Lung (tissue), 12 donors: Measurements from ENCODE around the gene ANKRD33B. TPM values are rescaled to one million over a fixed set of nuclear protein-coding genes. Genes with fewer than 3 reads are reported as not detected.
"Not testable (repeated sequence)": the region's sequence is repeated elsewhere in the genome, so short reads cannot be mapped to it uniquely, and the experiment has no call there.

Experiments
- ATAC-seq: fragments of 200-7000 bp; cut with Tn5 transposase; one replicate; pipeline ENCODE4 v1.9.1; 2020; ENCODE audit warnings: moderate number of reproducible peaks; ENCODE audit not compliant: insufficient read depth, low FRiP score
- DNase-seq, 3 donors: peaks; one replicate each; pipeline ENCODE4 v3.0.0-alpha.2; 2013 to 2017
- H3K27ac ChIP-seq, 2 donors: one replicate each; pipeline ENCODE4 v1.5.1; 2013; ENCODE audit warnings: mild to moderate bottlenecking in 2 of 2, moderate library complexity in 2 of 2, control low read depth in 1 of 2, inconsistent platforms in 1 of 2, low read depth in 1 of 2, low read length in 1 of 2
- H3K27me3 ChIP-seq, 3 donors: one replicate each; pipeline ENCODE4 v1.5.1; 2013; ENCODE audit warnings: low read length in 2 of 3; ENCODE audit not compliant: control insufficient read depth in 3 of 3, insufficient read depth in 3 of 3
- H3K36me3 ChIP-seq, 4 donors: one replicate each; pipeline ENCODE4 v1.5.1; 2013; ENCODE audit warnings: low read length in 4 of 4, mild to moderate bottlenecking in 1 of 4, moderate library complexity in 1 of 4; ENCODE audit not compliant: control insufficient read depth in 4 of 4, insufficient read depth in 4 of 4
- H3K4me1 ChIP-seq, 5 donors: one replicate each; pipeline ENCODE4 v1.5.1; 2013; ENCODE audit warnings: low read length in 5 of 5, mild to moderate bottlenecking in 2 of 5, moderate library complexity in 1 of 5; ENCODE audit not compliant: control insufficient read depth in 5 of 5, insufficient read depth in 5 of 5
- H3K4me3 ChIP-seq: one replicate; pipeline ENCODE4 v1.5.1; 2013; ENCODE audit warnings: mild to moderate bottlenecking, control low read depth, moderate library complexity
- H3K9ac ChIP-seq, 2 donors: one replicate each; pipeline ENCODE4 v1.5.1; 2013; ENCODE audit warnings: low read length in 2 of 2, control low read depth in 1 of 2; ENCODE audit not compliant: insufficient read depth in 1 of 2
- H3K9me3 ChIP-seq, 4 donors: one replicate each; pipeline ENCODE4 v1.5.1; 2013; ENCODE audit warnings: low read length in 3 of 4, mild to moderate bottlenecking in 1 of 4, moderate library complexity in 1 of 4; ENCODE audit not compliant: control insufficient read depth in 4 of 4, insufficient read depth in 3 of 4
- CTCF ChIP-seq: IDR thresholded peaks from 2 replicates; pipeline ENCODE4 v1.5.1; 2012; ENCODE audit warnings: mild to moderate bottlenecking; ENCODE audit errors: control extremely low read depth, extremely low read depth
- WGBS, 2 donors: extraction: QIAGEN DNeasy Blood & Tissue Kit; methylation state at CpG; one replicate each; pipeline ENCODE4 v1.1.7; 2013; 5-methylcytosine and 5-hydroxymethylcytosine counted together
- polyA plus RNA-seq, 2 donors: library from polyadenylated mRNA; stranded (reverse); fragments of 200-250 nt; gene quantifications; one replicate each; pipeline ENCODE4 v1.2.1, GENCODE V29; 2013
- total RNA-seq, 2 donors: library from RNA; depleted of rRNA in 1 of 2; stranded (reverse); fragments of >200 nt in 1 of 2; gene quantifications; one replicate each; pipeline ENCODE4 v1.2.1, GENCODE V29; 2014 to 2021
- donor health status: control.
- donor health status: control.
- donor health status: Bipolar disorder and iron deficiency.
- donor health status: healthy.
- donor health status: DM: yes; HTN: yes; CAD: no.

ANKRD33B gene
- total and polyA plus RNA-seq, 4 donors: 1.0 to 6.3 (median 2.1) TPM

- peaks cover 0 to 12% (median 3%) of the 10 kb centered on the region in 5 donors for H3K4me1 ChIP-seq
- 86 to 92% methylated on average over 8 of the region's 8 CpGs for WGBS, 2 donors
- ATAC-seq: no peak
Measured at GRCh38 chr5:10573487-10574145, 9.7 kb downstream of the ANKRD33B start.

GRCh38 chr5:10574879-10575278 is 11.0 kb downstream of the ANKRD33B start:
- peaks cover 0 to 12% (median 3%) of the 10 kb centered on the region in 5 donors for H3K4me1 ChIP-seq
- not testable (repeated sequence) for H3K36me3 ChIP-seq, H3K9ac ChIP-seq, H3K4me3 ChIP-seq, H3K9me3 ChIP-seq, ATAC-seq, H3K27me3 ChIP-seq, H3K27ac ChIP-seq, DNase-seq
- WGBS, 2 donors: 87 to 94% methylated on average over 1 to 7 of the region's 7 CpGs

More at GRCh38 chr5:10573487-10574145, 9.7 kb downstream of the ANKRD33B start:
- H3K27me3 ChIP-seq: no peaks in the 10 kb centered on the region
- no peak overlapping the region for H3K4me3 ChIP-seq
- H3K9me3 ChIP-seq: no peaks in the 10 kb centered on the region
- TF ChIP-seq CTCF: no peak
- H3K9ac ChIP-seq: no peak overlapping the region
- no peak overlapping the region for H3K27ac ChIP-seq
- no peak for DNase-seq
- H3K36me3 ChIP-seq: no peaks in the 10 kb centered on the region

GRCh38 chr5:10576121-10576789 is 12.4 kb downstream of the ANKRD33B start:
- no peak overlapping the region for H3K27ac ChIP-seq
- H3K27me3 ChIP-seq: no peaks in the 10 kb centered on the region
- no peak for ATAC-seq
- no peak overlapping the region for H3K4me3 ChIP-seq
- no peak for DNase-seq
- no peak for TF ChIP-seq CTCF
- H3K9me3 ChIP-seq: no peaks in the 10 kb centered on the region
- no peaks in the 10 kb centered on the region for H3K36me3 ChIP-seq
- 93% methylated on average over 7 of the region's 7 CpGs for WGBS, 2 donors
- H3K4me1 ChIP-seq: peaks cover 0 to 16% (median 3%) of the 10 kb centered on the region in 5 donors
- H3K9ac ChIP-seq: no peak overlapping the region

GRCh38 chr5:10576790-10577189 is 12.9 kb downstream of the ANKRD33B start:
- H3K9ac ChIP-seq: no peak overlapping the region
- ATAC-seq (no peak), DNase-seq (no peak)
- H3K27ac ChIP-seq: no peak overlapping the region
- 46 to 74% methylated on average over 7 of the region's 7 CpGs for WGBS, 2 donors
- H3K36me3 ChIP-seq: no peaks in the 10 kb centered on the region
- no peaks in the 10 kb centered on the region for H3K27me3 ChIP-seq
- no peak for TF ChIP-seq CTCF
- no peaks in the 10 kb centered on the region for H3K9me3 ChIP-seq
- peaks cover 0 to 16% (median 3%) of the 10 kb centered on the region in 5 donors for H3K4me1 ChIP-seq
- H3K4me3 ChIP-seq: no peak overlapping the region
